CD4-positive, CD25-positive, alpha-beta regulatory T cell (primary cell): ENCODE data around the gene NDUFC2. TPM values are rescaled to one million over a fixed set of nuclear protein-coding genes. Genes with fewer than 3 reads are reported as not detected.
"Not testable (repeated sequence)": the region's sequence is repeated elsewhere in the genome, so short reads cannot be mapped to it uniquely, and the experiment has no call there.

Experiments used
- ATAC-seq, 2 donors: fragments of 150-1000 bp; cut with Tn5 transposase; one replicate each; pipeline ENCODE4 v1.10.0; 2021; ENCODE audit warnings: low read depth in 2 of 2, moderate number of reproducible peaks in 2 of 2, moderate library complexity in 1 of 2
- DNase-seq, 3 donors: peaks; one replicate each; pipeline versions ENCODE4 v3.0.0 to v3.0.0-alpha.2; 2012 to 2022; ENCODE audit warnings: mixed read lengths in 1 of 3
- H3K27ac ChIP-seq: one replicate; pipeline ENCODE4 v1.7.0; 2013; ENCODE audit warnings: mild to moderate bottlenecking, low read length; ENCODE audit not compliant: insufficient read depth, poor library complexity, severe bottlenecking
- H3K27me3 ChIP-seq: one replicate; pipeline ENCODE4 v1.7.0; 2013; ENCODE audit warnings: low read length; ENCODE audit not compliant: control insufficient read depth, insufficient read depth
- H3K36me3 ChIP-seq: one replicate; pipeline ENCODE4 v1.7.0; 2013; ENCODE audit warnings: mild to moderate bottlenecking, low read length, moderate library complexity; ENCODE audit not compliant: control insufficient read depth, insufficient read depth
- H3K4me1 ChIP-seq: 2 replicates; pipeline ENCODE4 v1.7.0; 2013; ENCODE audit warnings: mild to moderate bottlenecking, low read length; ENCODE audit not compliant: insufficient read depth, control insufficient read depth, poor library complexity, severe bottlenecking
- H3K4me3 ChIP-seq: one replicate; pipeline ENCODE4 v1.7.0; 2013; ENCODE audit warnings: low read depth, mild to moderate bottlenecking, low read length, moderate library complexity
- H3K9me3 ChIP-seq, 2 experiments: 1 replicate in 1 of 2; 2 replicates in 1 of 2; pipeline ENCODE4 v1.7.0; 2013; ENCODE audit warnings: low read length in 2 of 2, mild to moderate bottlenecking in 1 of 2, moderate library complexity in 1 of 2; ENCODE audit not compliant: control insufficient read depth in 2 of 2
- H3K27ac Mint-ChIP-seq, 3 donors: one replicate each; pipeline ENCODE4 v1.8.0; 2020 to 2022; ENCODE audit warnings: mild to moderate bottlenecking in 3 of 3, mixed read lengths in 3 of 3, moderate library complexity in 2 of 3
- H3K27me3 Mint-ChIP-seq: one replicate; pipeline ENCODE4 v1.8.0; 2022; ENCODE audit warnings: mild to moderate bottlenecking, mixed read lengths
- H3K36me3 Mint-ChIP-seq: one replicate; pipeline ENCODE4 v1.8.0; 2020; ENCODE audit warnings: mixed read lengths
- H3K4me1 Mint-ChIP-seq, 4 donors: one replicate each; pipeline ENCODE4 v1.8.0; 2020 to 2022; ENCODE audit warnings: mixed read lengths in 4 of 4, mild to moderate bottlenecking in 1 of 4
- H3K4me3 Mint-ChIP-seq, 4 donors: one replicate each; pipeline ENCODE4 v1.8.0; 2020 to 2022; ENCODE audit warnings: mild to moderate bottlenecking in 4 of 4, mixed read lengths in 4 of 4, moderate library complexity in 3 of 4
- H3K9me3 Mint-ChIP-seq, 7 donors: one replicate each; pipeline ENCODE4 v1.8.0; 2020 to 2022; ENCODE audit warnings: mixed read lengths in 7 of 7, mild to moderate bottlenecking in 3 of 7, moderate library complexity in 2 of 7
- polyA plus RNA-seq, 4 donors: library from polyadenylated mRNA; unstranded; fragments of 300-500 nt; fragmentation: Illumina TruSeq; gene quantifications; one replicate each; pipeline ENCODE4 v1.2.3, GENCODE V29; 2021
- total RNA-seq: library from RNA; stranded (reverse); gene quantifications from one replicate; pipeline ENCODE4 v1.2.3, GENCODE V29; 2022

NDUFC2 gene
- total and polyA plus RNA-seq, 5 donors from 2014 or later = 43.2 to 222 (median 177) TPM

DNA sequence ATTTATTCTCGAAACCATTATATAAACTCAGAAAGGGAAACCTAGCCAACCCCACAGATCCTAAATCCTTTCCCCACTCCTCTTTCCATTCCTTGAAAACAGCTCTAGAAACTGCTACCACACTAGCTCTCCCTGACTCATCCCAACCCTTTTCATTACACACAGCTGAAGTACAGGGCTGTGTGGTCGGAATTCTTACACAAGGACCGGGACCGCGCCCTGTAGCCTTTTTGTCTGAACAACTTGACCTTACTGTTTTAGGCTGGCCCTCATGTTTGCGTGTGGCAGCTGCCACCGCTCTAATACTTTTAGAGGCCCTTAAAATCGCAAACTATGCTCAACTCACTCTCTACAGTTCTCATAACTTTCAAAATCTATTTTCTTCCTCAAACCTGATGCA lies 4.8 kb upstream of the NDUFC2 start:
- not testable (repeated sequence) for H3K4me1 ChIP-seq, H3K4me3 ChIP-seq, H3K27me3 Mint-ChIP-seq, H3K36me3 ChIP-seq, H3K27ac Mint-ChIP-seq, ATAC-seq, H3K4me3 Mint-ChIP-seq, DNase-seq, H3K36me3 Mint-ChIP-seq, H3K27me3 ChIP-seq, H3K9me3 Mint-ChIP-seq, H3K9me3 ChIP-seq, H3K27ac ChIP-seq
- H3K4me1 Mint-ChIP-seq = peaks cover 0 to 29% (median 16%) of the 10 kb centered on the region in 4 donors

DNA sequence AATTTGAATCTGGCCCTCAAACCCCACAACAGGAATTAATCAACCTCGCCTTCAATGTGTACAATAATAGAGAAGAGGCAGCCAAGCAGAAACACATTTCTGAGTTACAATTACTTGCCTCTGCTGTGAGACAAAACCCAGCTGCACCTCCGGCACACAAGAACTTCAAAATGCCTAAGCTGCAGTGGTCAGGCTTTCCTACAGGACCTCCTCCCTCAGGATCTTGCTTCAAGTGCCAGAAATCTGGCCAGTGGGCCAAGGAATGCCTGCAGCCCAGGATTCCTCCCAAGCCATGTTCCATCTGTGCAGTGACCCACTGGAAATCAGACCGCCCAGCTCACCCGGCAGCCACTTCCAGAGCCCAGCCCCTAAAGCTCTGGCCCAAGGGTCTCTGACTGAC lies 3.4 kb upstream of the NDUFC2 start:
- Histone ChIP-seq H3K4me3 (no peak overlapping the region), H3K27ac (no peak overlapping the region), H3K4me1 (peaks cover 17% of the 10 kb centered on the region), H3K27me3 (no peaks in the 10 kb centered on the region), H3K36me3 (no peaks in the 10 kb centered on the region), H3K9me3 (no peaks in the 10 kb centered on the region)
- no peak for DNase-seq
- Mint-ChIP-seq H3K27me3 (no peaks in the 10 kb centered on the region), H3K9me3 (peaks cover 0 to 1% (median 0%) of the 10 kb centered on the region in 7 donors), H3K4me3 (peak overlapping the region in 1 of 4 donors; percentile 100), H3K4me1 (peaks cover 5 to 40% (median 25%) of the 10 kb centered on the region in 4 donors), H3K36me3 (no peaks in the 10 kb centered on the region), H3K27ac (no peak overlapping the region)
- no peak for ATAC-seq

DNA sequence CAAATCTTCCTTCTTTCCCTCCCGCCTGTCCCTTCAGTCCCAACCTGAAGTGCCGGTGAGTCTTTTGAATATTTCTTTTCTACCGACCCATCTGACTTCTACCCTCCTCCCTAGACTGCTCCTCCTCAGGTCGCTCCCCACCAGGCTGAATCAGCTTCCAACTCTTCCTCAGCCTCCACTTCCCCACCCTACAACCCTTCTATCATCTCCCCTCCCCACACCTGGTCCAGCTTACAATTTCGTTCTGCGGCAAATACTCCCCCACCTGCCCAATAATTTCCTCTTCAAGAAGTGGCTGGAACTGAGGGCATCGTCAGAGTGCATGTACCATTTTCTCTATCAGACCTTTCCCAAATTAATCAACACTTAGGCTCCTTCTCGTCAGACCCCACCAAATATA lies 2.5 kb upstream of the NDUFC2 start:
- no peaks in the 10 kb centered on the region for H3K36me3 Mint-ChIP-seq
- no peak overlapping the region for H3K4me3 ChIP-seq
- ATAC-seq (no peak), DNase-seq (no peak)
- no peaks in the 10 kb centered on the region for H3K9me3 ChIP-seq
- no peaks in the 10 kb centered on the region for H3K27me3 ChIP-seq
- no peaks in the 10 kb centered on the region for H3K36me3 ChIP-seq
- H3K4me1 Mint-ChIP-seq = peaks cover 10 to 47% (median 32%) of the 10 kb centered on the region in 4 donors
- no peaks in the 10 kb centered on the region for H3K27me3 Mint-ChIP-seq
- H3K27ac Mint-ChIP-seq = peak overlapping the region in 2 of 3 donors; percentile 3 to 97
- H3K4me1 ChIP-seq = peaks cover 26% of the 10 kb centered on the region
- no peak overlapping the region for H3K27ac ChIP-seq
- H3K4me3 Mint-ChIP-seq = peak overlapping the region in 3 of 4 donors; percentile 11 to 100 (median 97)
- peaks cover 0 to 1% (median 0%) of the 10 kb centered on the region in 7 donors for H3K9me3 Mint-ChIP-seq

DNA sequence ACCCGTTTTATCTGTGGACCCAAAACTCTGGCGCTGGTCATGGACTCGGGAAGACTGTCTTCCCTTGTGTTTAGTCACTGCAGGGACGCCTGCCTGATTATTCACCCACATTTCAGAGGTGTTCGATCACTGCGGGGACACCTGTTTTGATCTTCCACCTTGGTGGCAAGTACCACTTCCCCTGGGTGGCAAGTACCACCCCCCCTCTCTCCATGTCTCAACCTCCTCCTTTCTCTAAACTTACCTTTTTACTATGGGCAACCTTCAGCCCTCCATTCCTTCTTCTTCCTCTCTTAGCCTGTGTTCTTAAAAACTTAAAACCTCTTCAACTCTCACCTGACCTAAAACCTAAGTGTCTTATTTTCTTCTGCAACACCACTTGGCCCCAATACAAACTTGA lies 1.9 kb upstream of the NDUFC2 start:
- H3K4me1 Mint-ChIP-seq = peaks cover 10 to 52% (median 36%) of the 10 kb centered on the region in 4 donors
- no peak overlapping the region for H3K4me3 ChIP-seq
- ATAC-seq (no peak), DNase-seq (no peak)
- H3K36me3 Mint-ChIP-seq = no peaks in the 10 kb centered on the region
- no peak overlapping the region for H3K27ac ChIP-seq
- no peaks in the 10 kb centered on the region for H3K36me3 ChIP-seq
- peak overlapping the region in 2 of 3 donors; percentile 67 to 97 for H3K27ac Mint-ChIP-seq
- H3K4me3 Mint-ChIP-seq = peak overlapping the region; percentile 79 to 100 (median 96)
- H3K27me3 Mint-ChIP-seq = no peaks in the 10 kb centered on the region
- peaks cover 0 to 1% (median 0%) of the 10 kb centered on the region in 7 donors for H3K9me3 Mint-ChIP-seq
- H3K4me1 ChIP-seq = peaks cover 32% of the 10 kb centered on the region
- H3K27me3 ChIP-seq = no peaks in the 10 kb centered on the region
- no peaks in the 10 kb centered on the region for H3K9me3 ChIP-seq

DNA sequence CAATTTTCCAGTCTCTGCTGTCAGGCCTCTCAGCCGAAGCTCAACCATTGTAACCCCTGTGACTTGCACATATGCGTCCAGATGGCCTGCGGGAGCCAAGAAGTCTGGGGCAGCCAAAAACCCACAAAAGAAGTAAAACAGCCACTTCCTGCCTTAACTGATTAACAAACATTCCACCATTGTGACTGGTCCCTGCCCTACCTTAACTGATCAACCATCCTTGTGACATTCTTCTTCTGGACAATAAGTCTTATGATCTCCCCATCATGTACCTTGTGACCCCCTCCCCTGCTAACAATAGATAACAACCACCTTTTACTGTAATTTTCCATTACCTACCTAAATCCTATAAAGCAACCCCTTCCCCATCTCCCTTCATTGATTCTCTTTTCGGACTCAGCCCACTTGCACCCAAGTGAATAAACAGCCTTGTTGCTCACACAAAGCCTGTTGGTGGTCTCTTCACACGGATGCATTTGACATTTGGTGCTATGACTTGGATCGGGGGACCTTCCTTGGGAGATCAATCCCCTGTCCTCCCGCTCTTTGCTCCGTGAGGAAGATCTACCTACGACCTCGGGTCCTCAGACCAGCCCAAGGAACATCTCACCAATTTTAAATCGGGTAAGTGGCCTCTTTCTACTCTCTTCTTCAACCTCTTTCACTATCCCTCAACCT lies 1.3 kb upstream of the NDUFC2 start:
- Histone ChIP-seq H3K36me3 (no peaks in the 10 kb centered on the region), H3K4me1 (peaks cover 35% of the 10 kb centered on the region), H3K27me3 (no peaks in the 10 kb centered on the region), H3K27ac (no peak overlapping the region), H3K9me3 (no peaks in the 10 kb centered on the region), H3K4me3 (peak overlapping the region; percentile 7)
- Mint-ChIP-seq H3K4me1 (peaks cover 10 to 58% (median 42%) of the 10 kb centered on the region in 4 donors), H3K36me3 (no peaks in the 10 kb centered on the region), H3K27ac (peak overlapping the region in 2 of 3 donors; percentile 83 to 97), H3K9me3 (peaks cover 0 to 1% (median 0%) of the 10 kb centered on the region in 7 donors), H3K4me3 (peak overlapping the region; percentile 79 to 100 (median 96)), H3K27me3 (no peaks in the 10 kb centered on the region)
- peak in 1 of 3 donors; percentile 20 for DNase-seq
- no peak for ATAC-seq

DNA sequence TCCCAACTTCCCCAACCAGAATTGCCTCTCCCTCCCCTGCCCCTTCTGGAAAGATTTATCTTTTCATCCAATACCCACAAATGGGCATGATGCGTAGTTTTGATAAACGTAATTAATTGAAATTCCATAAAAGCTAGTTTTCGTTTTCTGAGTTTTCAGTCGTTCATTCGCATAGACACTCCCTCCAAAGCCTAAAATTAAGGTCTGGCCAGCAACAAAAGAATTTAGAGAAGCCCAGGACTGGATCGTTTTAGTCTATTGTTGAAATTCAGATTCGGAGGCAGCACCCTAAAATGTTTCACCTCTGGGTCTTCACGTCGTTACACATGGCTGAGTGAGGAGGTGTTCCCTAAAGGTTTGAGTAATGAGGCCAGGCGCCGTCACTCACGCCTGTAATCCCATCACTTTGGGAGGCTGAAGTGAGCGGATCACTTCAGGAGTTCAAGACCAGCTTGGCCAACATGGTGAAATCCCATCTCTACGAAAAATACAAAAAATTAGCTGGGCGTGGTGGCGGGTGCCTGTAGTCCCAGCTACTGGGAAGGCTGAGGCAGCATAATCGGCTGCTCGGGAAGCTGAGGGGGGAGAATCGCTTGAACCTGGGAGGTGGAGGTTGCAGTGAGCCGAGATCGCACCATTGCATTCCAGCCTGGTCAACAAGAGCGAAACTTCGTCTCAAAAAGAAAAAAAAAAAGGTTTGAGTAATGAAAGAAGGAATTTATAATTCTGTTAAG lies 589 bp upstream of the NDUFC2 start:
- no peak for DNase-seq
- H3K27me3 Mint-ChIP-seq = no peaks in the 10 kb centered on the region

DNA sequence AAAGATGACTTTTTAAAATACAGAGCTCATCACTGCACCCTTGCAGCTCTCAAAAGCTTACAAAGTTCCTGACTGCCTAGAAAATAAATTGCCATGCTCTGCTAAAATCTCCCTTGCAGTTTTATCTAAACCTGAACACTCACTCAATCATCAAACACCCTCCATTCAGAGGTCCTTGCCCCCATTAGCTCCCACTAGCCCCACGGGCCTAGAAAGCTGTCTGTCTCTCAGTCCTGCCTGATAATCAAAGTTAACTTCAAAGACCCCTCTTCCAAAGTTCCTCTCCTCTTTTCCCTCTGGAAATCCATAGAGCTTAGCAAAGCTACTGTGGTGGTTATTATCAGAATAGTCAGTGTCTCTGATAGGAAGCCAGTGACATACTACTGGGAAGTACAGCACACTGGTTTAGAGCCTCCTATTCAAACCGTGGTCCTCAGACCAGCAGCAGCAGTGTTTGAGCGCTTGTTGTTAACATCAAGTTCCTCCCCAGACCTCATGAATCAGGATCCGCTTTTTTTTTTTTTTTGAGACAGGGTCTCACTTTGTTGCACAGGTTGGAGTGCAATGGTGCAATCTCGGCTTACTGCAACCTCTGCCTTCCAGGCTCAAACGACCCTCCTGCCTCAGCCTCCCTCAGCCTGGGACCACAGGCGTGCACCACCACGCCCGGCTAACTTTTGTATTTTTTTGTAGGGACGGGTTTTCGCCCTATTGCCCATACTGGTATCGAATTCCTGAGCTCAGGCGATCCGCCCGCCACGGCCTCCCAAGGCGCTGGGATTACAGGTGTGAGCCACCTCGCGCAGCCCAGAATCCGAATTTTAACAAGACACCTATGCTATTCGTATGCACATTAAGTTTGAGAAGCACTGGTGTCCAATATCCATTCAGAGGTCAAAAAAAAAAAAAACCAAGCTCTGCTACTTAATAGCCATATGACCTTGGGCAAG lies 1.2 kb downstream of the NDUFC2 start:
- Histone ChIP-seq H3K27me3 (no peaks in the 10 kb centered on the region), H3K4me1 (peaks cover 35% of the 10 kb centered on the region), H3K9me3 (no peaks in the 10 kb centered on the region), H3K27ac (no peak overlapping the region), H3K36me3 (no peaks in the 10 kb centered on the region), H3K4me3 (peak overlapping the region; percentile 98)
- Mint-ChIP-seq H3K4me3 (peak overlapping the region; percentile 96 to 100 (median 98)), H3K27ac (peak overlapping the region; percentile 89 to 97 (median 95)), H3K36me3 (no peaks in the 10 kb centered on the region), H3K9me3 (peaks cover 0 to 1% (median 0%) of the 10 kb centered on the region in 7 donors), H3K27me3 (no peaks in the 10 kb centered on the region), H3K4me1 (peaks cover 10 to 77% (median 54%) of the 10 kb centered on the region in 4 donors)
- DNase-seq (no peak), ATAC-seq (no peak)

More for the DNA sequence above, 589 bp upstream of the NDUFC2 start:
- peak overlapping the region; percentile 69 for H3K27ac ChIP-seq
- H3K27ac Mint-ChIP-seq = peak overlapping the region; percentile 89 to 97 (median 95)
- H3K27me3 ChIP-seq = no peaks in the 10 kb centered on the region
- peak overlapping the region; percentile 98 for H3K4me3 ChIP-seq
- no peaks in the 10 kb centered on the region for H3K36me3 ChIP-seq
- H3K4me1 ChIP-seq = peaks cover 35% of the 10 kb centered on the region
- H3K4me3 Mint-ChIP-seq = peak overlapping the region; percentile 96 to 100 (median 98)
- no peak for ATAC-seq
- no peaks in the 10 kb centered on the region for H3K9me3 ChIP-seq
- H3K4me1 Mint-ChIP-seq = peaks cover 10 to 65% (median 46%) of the 10 kb centered on the region in 4 donors
- H3K36me3 Mint-ChIP-seq = no peaks in the 10 kb centered on the region
- peaks cover 0 to 1% (median 0%) of the 10 kb centered on the region in 7 donors for H3K9me3 Mint-ChIP-seq
